WI38 (cell line): ENCODE data around the gene NUSAP1.

Experiments
- H3K4me3 ChIP-seq: 2 replicates; pipeline ENCODE4 v1.5.1; 2011; ENCODE audit warnings: low read depth, mild to moderate bottlenecking, control low read depth, low read length
- TF ChIP-seq, protein P1 (sequence below): IDR thresholded peaks from 2 replicates; pipeline ENCODE4 v1.5.1; 2012; ENCODE audit warnings: low read depth, mild to moderate bottlenecking, control low read depth, low read length

NUSAP1 gene, protein sequence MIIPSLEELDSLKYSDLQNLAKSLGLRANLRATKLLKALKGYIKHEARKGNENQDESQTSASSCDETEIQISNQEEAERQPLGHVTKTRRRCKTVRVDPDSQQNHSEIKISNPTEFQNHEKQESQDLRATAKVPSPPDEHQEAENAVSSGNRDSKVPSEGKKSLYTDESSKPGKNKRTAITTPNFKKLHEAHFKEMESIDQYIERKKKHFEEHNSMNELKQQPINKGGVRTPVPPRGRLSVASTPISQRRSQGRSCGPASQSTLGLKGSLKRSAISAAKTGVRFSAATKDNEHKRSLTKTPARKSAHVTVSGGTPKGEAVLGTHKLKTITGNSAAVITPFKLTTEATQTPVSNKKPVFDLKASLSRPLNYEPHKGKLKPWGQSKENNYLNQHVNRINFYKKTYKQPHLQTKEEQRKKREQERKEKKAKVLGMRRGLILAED

DNA sequence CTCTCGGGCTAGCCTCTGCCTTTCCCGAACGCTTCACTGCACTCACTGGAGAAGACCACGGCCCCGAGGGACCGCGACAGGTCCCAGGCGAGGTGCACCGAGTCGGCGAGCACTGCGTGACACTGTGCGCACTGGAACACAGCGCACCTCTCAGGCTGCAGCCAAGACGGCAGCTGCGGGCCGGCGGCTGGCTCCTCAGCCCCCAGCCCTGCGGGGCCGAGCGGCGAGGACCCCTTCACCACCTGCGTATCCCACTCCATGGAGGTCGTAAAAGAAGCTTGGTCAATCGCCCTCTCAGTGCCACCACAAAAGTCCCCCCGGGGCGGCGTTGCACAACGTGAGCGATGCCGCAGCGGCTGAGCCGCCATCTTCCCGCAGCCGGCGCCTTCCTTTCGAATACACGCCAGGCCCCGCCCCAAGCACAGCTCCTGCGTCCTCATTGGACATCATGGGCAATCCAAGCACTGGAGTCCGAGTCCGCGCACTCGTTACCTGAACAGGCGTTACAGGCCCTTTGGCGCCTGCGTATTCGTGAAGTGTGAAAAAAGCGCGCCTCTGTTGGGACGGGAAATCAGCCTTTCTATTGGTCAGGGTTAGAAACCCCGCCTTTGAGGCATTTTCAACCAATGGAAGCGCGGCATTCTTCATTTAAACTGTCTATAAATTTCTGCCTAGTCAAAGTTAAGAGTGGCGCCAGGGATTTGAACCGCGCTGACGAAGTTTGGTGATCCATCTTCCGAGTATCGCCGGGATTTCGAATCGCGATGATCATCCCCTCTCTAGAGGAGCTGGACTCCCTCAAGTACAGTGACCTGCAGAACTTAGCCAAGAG, at the start of gene NUSAP1, which contains the start of gene OIP5:
TSS of gene NUSAP1 (plus strand) at position 688 of the 832 bp plus-strand sequence. CDS start at position 765, 77 bp downstream.
TSS of gene OIP5 (minus strand) at position 398 of the 832 bp plus-strand sequence. CDS start at position 368, 30 bp downstream.
- TF ChIP-seq, protein P1, sequence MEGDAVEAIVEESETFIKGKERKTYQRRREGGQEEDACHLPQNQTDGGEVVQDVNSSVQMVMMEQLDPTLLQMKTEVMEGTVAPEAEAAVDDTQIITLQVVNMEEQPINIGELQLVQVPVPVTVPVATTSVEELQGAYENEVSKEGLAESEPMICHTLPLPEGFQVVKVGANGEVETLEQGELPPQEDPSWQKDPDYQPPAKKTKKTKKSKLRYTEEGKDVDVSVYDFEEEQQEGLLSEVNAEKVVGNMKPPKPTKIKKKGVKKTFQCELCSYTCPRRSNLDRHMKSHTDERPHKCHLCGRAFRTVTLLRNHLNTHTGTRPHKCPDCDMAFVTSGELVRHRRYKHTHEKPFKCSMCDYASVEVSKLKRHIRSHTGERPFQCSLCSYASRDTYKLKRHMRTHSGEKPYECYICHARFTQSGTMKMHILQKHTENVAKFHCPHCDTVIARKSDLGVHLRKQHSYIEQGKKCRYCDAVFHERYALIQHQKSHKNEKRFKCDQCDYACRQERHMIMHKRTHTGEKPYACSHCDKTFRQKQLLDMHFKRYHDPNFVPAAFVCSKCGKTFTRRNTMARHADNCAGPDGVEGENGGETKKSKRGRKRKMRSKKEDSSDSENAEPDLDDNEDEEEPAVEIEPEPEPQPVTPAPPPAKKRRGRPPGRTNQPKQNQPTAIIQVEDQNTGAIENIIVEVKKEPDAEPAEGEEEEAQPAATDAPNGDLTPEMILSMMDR: peak; percentile 63
- H3K4me3 ChIP-seq: peak within 1 kb of the TSS; percentile 87

DNA sequence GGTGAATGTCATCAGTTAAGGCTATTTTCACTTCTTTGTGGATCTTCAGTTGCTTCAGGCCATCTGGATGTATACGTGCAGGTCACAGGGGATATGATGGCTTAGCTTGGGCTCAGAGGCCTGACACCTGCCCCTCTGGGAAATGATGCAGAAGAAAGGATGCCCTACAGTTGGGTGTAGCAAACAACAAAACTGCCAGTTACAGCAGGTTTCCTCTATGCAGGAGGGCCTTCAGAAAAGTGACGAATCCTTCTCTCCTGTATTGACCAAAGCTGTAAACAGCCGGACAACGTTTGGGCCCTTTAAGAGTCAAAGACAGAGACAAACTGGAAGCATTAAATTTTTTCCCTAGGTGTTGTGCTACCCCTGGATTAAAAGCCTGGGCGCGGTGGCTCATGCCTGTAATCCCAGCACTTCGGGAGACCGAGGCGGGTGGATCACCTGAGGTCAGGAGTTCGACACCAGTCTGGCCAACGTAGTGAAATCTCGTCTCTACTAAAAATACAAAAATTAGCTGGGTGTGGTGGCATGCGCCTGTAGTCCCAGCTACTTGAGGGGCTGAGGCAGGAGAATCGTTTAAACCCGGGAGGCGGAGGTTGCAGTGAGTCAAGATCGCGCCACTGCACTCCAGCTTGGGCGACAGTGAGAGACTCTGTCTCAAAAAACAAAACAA, 49.6 kb upstream of the NUSAP1 start:
- peak overlapping the region; percentile 93 for H3K4me3 ChIP-seq

DNA sequence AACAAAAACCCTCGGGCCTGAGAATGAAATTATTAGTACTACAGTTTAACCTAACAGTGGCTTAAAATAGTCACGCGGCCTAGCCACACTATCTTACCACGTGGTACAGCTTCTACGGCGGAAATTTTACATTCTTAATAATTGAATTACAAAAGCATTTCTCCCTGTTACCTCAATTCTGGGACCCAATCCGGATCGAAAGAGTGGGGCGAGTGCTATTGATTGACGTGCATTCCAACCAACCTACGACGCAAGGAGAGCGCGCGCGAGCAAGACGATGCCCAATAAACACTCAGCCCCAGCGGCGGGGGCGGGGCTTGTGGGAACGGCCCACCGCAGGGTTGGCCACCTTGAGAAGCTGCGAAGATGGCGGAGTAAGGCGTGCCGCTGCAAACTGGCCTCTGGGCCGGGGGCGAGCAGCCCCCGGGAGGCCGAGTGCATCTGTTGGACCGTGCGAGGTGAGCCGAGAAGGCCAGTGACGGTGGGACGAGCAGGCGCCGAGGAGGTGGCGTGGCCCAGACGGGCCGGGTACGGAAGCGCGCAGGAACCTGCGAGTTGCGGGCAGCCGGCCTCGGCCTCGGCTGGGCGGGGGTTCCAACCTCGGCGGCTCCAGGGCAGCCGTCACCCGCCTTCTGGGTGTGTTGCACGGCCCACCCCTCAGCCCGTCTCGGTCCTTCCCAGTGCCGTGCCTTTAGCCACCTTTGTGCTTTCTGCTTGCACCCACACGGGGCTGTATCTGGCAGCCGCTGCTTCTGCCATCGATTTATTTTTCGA, 48.8 kb upstream of the NUSAP1 start:
- TF ChIP-seq, protein P1: no peak
- peak overlapping the region; percentile 93 for H3K4me3 ChIP-seq

DNA sequence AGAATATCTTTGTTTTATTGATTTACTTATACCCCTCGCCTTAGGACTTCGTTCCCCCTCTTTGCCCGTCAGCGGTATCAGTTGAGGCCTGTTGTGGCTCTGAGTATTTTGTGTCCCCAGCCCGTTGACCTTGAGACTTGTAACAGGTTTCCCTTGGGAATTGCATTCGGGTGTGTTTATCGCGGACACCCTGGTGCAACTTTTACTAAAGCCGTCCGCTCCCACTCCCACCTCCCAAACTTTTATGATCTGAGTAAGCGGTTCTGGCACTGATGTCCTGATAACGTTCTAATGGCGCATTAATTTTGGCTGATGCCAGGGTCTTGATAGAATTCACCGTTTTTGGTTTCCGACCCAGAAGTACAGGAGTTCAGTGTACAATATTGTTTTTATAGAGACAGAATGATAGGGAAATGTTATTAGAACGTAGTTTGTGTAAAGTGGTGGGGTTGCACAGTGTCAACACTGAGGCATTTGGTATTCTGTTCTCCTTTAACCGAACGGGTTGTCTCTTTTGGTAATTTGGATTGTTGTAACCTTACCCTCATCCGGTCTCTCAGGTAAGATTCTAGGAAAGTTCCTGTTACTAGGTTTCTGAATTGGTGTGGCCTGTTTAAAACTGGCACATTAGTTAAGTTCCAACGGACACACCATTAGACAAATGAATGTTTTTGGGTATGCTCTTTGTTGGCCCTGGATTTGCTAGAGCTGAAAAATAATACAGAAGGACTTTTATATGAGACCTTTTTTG, 48.1 kb upstream of the NUSAP1 start:
- peak overlapping the region; percentile 93 for H3K4me3 ChIP-seq
- TF ChIP-seq, protein P1: no peak

DNA sequence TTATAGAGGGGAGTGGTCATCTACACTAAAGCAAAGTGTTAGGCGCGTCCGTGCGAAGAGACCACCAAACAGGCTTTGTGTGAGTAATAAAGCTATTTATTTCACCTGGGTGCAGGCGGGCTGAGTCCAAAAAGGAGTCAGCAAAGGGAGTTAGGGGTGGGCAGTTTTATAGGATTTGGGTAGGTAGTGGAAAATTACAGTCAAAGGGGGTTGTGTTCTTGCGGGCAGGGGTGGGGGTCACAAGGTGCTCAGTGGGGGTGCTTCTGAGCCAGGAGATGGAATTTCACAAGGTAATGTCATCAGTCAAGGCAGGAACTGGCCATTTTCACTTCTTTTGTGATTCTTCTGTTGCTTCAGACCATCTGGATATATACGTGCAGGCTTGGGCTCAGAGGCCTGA, 47.4 kb upstream of the NUSAP1 start:
- TF ChIP-seq, protein P1: no peak
- peak overlapping the region; percentile 93 for H3K4me3 ChIP-seq

DNA sequence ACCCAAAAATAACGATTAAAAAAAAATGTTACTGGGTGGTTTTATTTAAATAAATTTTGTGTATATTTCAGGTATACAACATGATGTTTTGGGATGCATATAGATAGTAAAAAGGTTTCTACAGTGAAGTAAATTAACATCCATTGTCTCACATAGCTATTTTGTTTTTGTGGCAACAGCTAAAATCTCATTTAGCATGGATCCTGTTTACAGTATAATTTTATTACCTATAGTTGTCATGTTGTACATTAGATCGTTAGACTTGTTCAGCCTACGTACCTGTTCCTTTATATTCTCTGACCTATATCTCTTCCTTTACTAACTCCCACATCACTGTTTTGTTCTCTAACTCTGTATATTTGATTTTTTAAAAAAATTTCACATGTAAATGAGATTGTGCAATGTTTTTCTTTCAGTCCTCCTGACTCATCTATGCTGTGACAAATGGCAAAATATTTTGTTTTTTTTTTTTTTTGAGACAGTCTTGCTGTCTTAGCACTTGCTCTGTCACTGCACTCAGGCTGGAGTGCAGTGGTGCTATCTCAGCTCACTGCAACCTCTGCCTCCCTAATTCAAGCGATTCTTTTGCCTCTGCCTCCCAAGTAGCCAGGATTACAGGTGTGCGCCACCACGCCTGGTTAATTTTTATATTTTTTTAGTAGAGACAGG, 45.9 kb upstream of the NUSAP1 start:
- TF ChIP-seq, protein P1: no peak
- no peak overlapping the region for H3K4me3 ChIP-seq
